GM19351 (cell line): ENCODE results near the gene SLC22A4.

Source experiments
- ATAC-seq: cut with Tn5 transposase; IDR thresholded peaks from one replicate; pipeline ENCODE4 v1.9.1; 2021; ENCODE audit warnings: mild to moderate bottlenecking, moderate library complexity; ENCODE audit not compliant: unreplicated experiment

Gene SLC22A4

GRCh38 chr5:132297211-132297940, 3.2 kb downstream of the SLC22A4 start:
- ATAC-seq = no peak

DNA sequence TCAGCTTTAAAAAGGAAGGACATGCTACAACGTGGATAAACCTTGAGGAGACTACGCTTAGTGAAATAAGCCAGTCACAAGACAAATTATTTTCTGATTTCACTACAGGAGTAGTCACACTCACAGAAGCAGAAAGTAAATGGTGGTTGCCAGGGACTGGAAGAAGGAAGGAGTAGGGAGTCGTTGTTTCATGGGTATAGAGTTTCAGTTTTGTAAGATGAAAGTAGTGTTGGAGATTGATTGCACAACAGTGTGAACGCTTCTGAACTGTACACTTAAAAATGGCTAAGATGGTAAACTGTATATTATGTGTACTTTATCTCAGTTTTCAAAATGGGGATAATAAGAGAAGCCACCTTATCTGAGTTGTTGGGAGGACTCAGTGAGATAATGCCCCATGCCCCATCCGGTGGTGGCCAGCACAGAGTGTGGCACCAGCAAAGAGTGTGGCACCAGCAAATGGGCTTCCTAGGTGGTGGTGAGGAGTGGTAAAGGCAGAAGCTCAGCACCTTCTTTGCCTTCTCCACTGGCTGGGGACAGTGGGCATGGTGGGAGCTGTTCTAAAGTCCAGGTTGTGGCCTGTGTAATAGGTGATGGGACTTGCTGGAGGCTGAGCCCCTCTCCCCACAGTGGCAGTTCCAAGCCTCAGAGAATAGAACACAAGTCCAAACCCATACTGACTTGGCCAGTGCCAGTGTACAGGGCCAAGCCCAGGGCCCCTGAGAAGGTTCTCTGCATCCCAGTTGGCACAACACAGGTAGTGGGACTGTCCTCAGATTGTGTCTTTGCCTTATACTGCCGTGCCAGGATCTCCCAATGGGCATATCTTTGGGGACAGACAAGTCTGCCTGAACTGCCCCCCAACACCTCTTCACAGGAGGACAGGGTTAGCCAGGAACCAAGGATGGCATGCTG, 4.4 kb downstream of the SLC22A4 start:
- no peak for ATAC-seq

GRCh38 chr5:132299917-132300316, 5.7 kb downstream of the SLC22A4 start:
- ATAC-seq = no peak

GRCh38 chr5:132300577-132301343, 6.6 kb downstream of the SLC22A4 start:
- ATAC-seq = no peak

GRCh38 chr5:132301344-132302271, 7.4 kb downstream of the SLC22A4 start:
- ATAC-seq = no peak

DNA sequence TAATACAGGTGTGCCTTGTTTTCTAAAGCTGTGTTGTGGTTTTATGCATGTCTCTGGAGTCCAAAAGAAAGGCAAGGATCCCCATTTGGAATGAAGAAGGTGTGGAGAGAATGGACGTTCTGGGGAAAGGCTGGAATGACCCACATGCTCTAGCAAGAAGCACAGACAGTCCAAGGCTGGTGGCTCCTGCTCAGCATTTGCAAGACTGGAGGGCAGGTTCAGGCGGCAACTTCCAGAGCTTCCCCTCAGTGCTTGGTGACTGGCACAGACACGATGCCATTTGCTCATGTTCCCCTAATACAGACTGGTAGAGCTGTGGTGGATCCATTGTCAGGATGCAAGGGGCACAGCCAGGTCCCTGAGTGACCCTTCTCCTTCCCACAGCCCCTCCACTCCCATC, 8.2 kb downstream of the SLC22A4 start:
- no peak for ATAC-seq

DNA sequence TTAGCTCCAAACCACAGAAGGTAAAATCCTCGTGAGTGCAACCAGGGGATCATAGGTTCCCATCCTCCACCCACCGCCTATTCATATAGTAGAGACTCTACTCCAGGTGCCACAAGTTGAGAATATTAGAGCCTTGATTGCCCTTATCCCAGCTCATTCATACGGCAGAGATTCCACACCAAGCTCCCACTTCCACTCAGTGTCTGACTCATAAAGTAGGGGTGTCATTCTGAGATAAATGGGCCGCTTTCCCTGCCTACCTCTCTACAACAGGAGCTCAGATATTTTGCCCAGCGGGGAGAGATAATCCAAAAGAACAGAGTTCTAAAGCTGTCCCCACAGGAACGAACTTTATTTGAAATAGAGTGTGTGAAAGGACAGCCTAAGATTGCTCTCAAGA, 9.4 kb downstream of the SLC22A4 start:
- ATAC-seq = no peak

GRCh38 chr5:132305420-132305819, 11.2 kb downstream of the SLC22A4 start:
- no peak for ATAC-seq

DNA sequence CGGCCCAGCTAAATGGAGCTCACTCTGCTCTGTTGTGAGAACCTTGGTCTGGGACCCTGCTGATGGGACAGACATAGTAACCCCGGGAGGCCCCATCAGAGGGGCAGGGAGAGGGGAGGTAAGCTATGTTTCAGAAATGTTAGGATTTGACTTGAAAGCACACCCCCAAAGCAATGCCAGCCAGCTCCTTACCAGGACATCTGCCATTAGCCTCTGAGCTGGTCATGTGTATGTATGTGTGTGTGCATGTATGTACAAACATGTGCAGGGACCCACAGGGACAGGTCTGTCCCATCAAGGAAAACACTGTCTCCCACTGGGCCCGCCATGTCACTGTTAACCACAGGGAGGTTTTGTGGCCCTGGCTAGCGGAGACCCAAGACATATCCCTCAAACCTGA, 14.5 kb downstream of the SLC22A4 start:
- ATAC-seq = no peak

DNA sequence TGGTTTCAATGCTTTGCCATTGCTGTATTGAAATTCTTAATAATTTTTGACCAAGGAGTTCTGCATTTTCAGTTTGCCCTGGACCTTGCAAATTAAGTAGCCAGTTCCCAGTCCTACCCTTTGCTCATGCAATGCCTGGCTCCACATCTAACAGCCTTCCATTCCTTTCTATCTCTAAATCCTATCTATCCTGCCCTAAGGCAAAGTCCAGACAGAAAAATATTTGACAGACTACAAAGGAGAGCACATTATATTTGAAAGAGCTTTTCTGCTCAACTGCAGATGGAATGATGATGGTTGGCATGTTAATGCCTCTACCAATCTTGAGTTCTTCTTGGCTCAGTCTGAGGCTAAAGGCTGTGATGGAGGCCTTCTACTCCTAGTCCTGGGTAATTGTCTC, 15.5 kb downstream of the SLC22A4 start:
- no peak for ATAC-seq

DNA sequence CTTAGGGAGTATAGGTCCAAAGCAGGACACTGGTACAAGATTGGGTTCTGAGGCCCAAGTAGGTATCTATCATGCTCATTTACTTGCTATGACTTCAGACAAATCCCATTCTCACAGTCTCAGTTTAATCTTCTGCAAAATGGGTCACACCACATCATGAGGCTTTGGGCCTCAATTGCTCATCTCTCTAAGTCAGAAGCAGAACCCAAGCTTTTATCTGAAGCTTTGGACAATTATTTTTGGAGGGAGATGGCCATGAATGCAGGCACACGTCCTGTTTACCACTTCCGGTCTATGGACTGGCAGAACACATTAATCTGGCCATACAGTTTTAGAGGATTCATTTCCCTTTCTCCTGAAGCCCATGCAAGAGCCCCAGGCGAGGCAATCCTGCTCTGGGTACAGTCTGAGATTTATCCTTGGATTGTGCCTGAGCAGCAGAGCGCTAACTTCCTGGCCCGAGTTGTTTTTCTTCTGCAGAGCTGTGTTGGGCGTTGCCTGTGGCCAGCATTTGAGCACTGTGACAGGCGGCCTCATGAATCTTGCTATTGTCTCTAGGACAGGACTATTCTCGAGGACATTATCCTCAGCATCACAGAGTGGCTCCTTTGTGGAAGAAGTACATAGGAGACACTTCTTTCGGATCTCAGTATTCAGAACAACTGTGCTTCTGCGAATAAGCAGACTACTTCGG, 16.1 kb downstream of the SLC22A4 start:
- ATAC-seq = no peak

- no peak for ATAC-seq
These were observed 19.2 kb downstream of the SLC22A4 start for GRCh38 chr5:132313366-132313765.

DNA sequence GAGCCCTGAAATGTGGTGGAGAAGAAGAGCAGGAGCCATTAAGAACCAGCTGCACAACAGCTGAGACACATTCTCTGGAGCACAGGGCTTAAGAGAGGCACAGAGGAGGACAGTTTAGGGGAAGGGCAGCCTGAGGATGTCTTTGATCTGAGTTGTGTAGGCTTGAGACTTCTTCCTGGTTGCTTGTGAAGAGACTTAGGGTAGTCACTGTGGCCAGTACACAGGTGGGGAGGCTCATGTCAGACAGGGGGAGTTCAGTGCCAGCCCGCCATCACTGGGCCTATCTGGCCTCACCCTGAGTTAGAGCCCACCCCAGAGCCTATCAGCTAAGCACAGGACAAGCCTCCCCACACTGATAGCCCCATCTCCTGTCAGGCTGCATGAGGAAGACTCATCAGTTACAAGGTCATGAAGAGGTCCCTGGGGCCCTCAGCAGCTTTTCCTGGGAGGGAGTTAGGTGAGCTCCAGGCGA, 19.8 kb downstream of the SLC22A4 start:
- no peak for ATAC-seq

GRCh38 chr5:132315529-132316067, 21.4 kb downstream of the SLC22A4 start:
- ATAC-seq = no peak

GRCh38 chr5:132319975-132320374, 25.8 kb downstream of the SLC22A4 start:
- no peak for ATAC-seq

DNA sequence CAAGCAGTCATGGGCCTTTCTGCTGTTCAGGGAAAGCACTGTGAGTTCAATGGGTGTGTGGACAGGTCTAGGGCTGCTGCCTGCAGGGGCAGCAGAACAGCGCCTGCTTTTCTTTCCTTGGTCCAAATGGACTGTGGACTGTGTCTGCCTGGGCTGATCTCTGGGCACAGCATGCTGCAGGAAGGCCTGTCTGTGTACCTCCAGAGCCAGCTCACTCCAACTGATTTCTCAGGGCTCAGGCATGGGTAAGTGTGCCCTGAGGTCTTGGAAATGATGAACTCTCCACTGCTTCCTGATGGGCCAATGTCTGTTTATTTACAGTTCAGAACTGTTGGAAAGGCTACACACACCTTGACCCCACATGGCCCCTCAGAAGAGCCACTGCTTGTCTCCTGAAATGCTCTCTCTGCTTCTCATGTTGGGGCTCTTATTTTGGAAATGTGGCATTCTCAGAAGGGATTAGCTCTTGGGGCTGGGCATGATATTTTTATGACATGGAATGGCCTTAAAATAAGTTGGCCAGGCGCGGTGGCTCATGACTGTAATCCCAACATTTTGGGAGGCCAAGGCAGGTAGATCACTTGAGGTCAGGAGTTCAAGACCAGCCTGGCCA, 27.0 kb downstream of the SLC22A4 start:
- no peak for ATAC-seq

- ATAC-seq = no peak
These were observed 28.1 kb downstream of the SLC22A4 start for GRCh38 chr5:132322266-132322665.

DNA sequence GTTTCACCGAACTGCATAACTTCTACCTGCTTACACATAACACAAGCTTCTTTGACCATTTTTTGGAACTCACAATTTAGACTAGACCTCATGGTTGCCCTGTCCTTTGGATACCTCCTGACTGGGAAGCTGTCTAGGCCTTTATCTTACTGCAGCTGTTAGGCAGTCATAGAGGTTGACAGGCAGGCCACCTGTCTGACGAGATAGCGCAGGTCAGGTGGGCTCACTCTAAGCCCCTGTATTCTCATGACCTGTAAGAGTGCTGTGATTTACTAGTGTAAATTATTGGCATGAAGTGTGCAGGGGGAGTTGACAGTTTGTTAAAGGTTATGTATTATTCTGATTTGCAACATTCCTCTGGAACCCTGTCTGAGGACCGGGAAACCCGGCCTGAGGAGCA, 29.0 kb downstream of the SLC22A4 start:
- ATAC-seq = no peak

GRCh38 chr5:132325691-132326090, 31.5 kb downstream of the SLC22A4 start:
- ATAC-seq = no peak
